HG03469 (cell line): Measurements from ENCODE around the gene FOXA3.

ENCODE experiments used
- ATAC-seq: cut with Tn5 transposase; IDR thresholded peaks from one replicate; pipeline ENCODE4 v1.9.1; 2021; ENCODE audit warnings: mild to moderate bottlenecking, moderate library complexity, moderate number of reproducible peaks; ENCODE audit not compliant: unreplicated experiment

Gene FOXA3

DNA sequence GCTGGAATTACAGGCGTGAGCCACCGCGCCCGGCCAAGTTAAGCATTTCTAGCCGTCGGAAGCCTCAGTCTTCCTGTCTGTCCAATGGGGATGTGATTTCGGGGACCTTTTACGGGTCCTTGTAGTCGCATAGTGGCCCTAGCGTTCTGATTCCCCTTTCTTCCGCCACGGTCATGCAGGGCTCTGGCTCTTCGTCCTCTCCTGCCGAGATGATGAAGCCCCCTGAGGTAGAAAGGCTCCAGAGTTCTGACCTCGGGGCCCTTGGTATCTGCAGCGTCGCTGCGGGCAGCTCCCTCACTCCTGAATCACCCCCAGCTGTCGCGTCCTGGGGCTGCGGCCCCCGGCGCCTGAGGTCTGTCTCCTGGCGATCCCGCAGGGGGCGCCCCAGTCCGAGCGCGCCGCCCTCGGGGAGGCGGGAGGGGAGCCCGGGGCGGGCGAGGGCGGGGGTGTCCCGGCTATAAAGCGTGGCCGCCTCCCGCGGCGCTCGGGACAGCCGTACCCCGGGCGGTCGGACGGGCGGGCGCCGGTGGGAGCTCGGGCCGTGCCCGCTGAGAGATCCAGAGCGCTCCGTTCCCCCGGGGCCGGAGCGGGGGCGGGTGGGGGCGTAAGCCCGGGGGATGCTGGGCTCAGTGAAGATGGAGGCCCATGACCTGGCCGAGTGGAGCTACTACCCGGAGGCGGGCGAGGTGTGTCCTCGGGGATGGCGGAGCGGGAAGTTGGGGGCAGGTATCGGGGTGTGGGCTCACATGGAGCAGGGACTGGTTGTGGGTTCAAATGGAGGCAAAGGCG lies at the start of gene FOXA3:
Gene FOXA3, plus strand, starts transcription at position 487 of the 789 bp plus-strand sequence. Its CDS starts 131 bp downstream, at position 618.
- no peak for ATAC-seq

DNA sequence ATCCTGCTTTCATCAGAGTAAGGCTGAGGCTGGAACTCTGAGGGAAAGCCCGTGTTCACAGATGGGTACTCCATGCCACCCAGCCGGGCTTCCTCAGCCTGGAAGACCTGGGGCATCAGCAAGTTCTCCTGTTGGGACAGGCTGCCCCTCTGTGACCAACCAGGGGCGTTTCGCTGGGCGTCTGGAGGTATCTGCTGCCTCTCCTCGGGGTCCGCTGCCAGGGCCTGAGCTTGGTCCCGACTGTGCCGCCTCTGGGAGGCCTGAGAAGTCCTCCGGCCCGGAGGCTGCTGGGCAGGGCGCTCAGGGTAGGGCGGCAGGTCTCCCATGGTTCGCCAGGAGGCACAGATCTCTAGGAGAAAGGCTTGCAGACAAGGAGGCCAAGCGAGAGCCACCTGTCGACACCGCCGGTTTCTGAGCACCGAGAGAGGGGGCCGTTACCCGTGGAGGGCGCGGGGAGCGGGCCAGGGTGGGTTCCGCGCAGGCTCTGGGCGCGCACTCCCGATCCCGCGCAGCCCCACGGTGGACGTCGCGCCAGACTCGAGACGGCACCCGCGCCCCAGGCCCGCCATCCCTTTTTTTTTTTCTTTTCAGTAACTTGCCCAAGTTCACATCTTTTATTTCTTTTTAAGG lies 49.2 kb upstream of the FOXA3 start, which contains the start of gene RSPH6A:
Gene RSPH6A, minus strand, starts transcription at position 458 of the 630 bp plus-strand sequence. Its CDS starts 132 bp downstream, at position 326.
- no peak for ATAC-seq

GRCh38 chr19:45815481-45816216 lies 48.5 kb upstream of the FOXA3 start:
- no peak for ATAC-seq

- ATAC-seq: no peak
These were observed 47.7 kb upstream of the FOXA3 start for GRCh38 chr19:45816236-45817009.

DNA sequence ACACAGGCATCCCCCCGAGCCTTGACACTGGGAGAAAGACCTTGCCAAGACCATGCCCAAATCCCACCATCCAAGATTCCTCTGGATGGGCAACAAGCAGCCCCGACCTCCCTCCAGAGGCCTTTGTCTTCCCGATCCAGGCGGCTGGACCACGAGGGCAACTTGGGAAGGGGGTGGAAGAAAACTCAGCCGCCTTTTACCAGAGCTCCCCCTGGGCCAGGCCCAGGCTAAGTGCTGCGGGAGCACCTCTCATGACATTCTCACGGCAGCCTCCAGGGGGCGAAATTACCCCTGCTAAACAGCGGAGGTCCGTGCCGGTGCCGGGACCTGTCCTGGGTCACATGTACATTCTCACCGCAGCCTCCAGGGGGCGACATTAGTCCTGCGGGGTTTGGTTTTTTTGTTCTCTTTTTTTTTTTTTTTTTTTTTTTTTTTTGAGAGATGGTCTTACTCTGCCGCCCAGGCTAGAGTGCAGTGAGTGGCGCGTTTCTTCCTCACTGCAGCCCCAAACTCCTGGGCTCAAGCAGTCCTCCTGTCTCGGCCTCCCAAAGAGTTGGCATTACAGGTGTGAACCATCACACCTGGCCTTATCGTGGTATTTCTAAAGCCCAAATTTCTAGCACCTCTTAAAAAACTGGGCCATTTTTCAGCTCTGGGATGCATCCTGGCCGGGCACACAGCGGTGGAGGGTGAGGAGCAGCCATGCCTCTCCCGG lies 47.0 kb upstream of the FOXA3 start:
- ATAC-seq: no peak

- ATAC-seq: no peak
These were observed 46.3 kb upstream of the FOXA3 start for GRCh38 chr19:45817725-45818301.

GRCh38 chr19:45819769-45820168 lies 44.4 kb upstream of the FOXA3 start:
- ATAC-seq: no peak

GRCh38 chr19:45820413-45821102 lies 43.6 kb upstream of the FOXA3 start:
- no peak for ATAC-seq

- no peak for ATAC-seq
These were observed 43.0 kb upstream of the FOXA3 start for GRCh38 chr19:45821103-45821521.

GRCh38 chr19:45821570-45821969 lies 42.6 kb upstream of the FOXA3 start:
- no peak for ATAC-seq

- ATAC-seq: no peak
These were observed 41.4 kb upstream of the FOXA3 start for GRCh38 chr19:45822716-45823115.

- no peak for ATAC-seq
These were observed 40.9 kb upstream of the FOXA3 start for GRCh38 chr19:45823182-45823581.

DNA sequence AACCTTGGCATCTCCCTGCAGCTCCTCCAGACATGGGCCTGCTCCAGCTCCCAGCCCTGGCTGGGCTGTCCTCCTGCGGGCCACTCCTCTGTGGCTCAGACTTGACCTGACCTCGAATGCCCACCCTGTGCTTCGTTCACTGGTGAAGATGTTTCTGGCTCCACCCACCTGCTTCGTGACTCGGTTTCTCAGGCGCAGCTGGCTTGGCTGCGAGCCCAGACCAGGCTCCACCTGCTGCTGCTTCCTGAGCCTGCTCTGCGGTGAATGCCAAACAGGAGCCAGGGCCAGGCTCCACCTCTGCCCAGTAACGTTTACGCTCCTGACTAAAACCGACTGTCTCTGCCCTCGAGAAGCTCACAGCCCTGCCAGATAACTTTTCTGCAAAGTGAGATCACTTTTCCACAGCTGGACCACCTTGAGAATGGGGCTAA lies 40.1 kb upstream of the FOXA3 start:
- ATAC-seq: no peak

DNA sequence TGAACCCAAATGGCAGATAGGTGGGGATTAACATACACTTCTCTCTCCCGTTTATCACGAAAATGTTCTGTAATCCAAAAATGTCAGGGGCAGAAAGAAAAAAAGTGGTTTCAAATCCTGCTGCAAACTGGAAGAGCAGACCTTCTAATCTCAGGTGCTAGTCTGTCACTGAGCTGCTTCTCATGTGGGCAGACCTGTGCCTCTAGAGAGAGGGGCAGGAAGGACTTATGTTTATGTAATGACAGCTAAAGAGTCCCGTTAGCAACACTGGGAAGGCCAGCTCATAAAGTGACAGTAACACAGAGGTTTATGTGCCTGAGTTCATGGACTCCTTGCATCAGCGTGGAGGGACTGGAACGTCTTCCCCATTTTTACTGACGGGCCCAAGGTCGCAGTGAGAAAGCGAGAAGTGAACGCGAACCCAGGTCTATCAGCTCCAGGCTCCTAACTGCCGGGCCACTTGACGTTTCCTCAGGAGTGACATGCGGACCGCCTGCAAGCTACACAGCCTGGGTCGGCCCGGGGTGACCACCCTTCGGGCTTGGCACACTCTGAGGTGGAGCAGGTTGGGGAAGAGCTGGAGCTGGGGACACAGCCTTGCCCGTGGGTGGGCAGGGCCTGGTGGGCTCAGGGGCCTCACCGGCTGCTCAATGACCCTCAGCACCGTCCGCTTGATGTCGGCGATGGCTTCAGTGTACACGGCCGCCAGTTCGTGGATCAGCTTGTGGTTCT lies 39.4 kb upstream of the FOXA3 start:
- ATAC-seq: no peak

DNA sequence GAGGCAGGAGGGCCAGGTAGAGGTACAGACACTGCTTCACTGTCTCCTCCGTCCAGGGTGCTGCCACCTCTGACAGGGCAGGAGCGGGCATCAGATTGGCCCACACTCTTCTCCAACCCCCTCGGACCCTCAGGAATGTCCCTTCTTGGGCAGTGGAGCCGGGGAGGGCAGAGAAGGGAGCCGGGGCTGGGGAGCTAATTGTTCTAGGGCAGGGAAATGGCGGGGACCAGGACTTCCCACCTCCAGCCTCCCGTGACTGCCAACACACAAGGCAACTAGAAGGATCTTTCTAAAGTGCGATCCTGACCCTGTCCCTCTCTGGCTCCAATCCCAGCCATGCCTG lies 38.9 kb upstream of the FOXA3 start:
- no peak for ATAC-seq

GRCh38 chr19:45825917-45826893 lies 37.9 kb upstream of the FOXA3 start:
- no peak for ATAC-seq

DNA sequence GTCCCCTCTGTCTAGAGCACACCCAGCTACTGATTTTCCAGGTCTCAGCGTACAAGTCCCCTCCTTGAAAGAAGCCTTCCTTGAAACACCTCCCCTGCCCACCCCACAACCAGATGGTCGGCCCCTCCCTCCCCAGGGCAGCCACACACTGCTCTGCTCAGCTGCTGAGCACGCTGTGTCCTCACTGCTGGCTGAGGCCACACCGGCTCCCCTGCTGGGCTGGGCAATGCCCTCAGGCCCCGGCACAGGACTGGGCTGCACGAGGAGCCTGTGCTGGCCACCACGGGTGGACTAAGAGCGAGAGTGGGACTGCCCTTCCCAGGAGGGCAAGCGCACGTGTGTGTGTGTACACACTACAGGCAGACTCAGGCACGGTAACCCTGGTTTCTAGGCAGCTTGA lies 37.2 kb upstream of the FOXA3 start:
- ATAC-seq: no peak
